SK-N-SH (cell line): ENCODE results near the gene NEAT1. TPM values are rescaled to one million over a fixed set of nuclear protein-coding genes. Genes with fewer than 3 reads are reported as not detected.

Experiments
- CTCF ChIA-PET: fragments of 300-600, 350-600 bp; formaldehyde crosslinking; extraction: SDS; loops from one replicate; lab custom pipeline; 2021; lab: Yijun Ruan, JAX
- POLR2A ChIA-PET: fragments of 350-600 bp; sonication (Branson Sonifier 250); formaldehyde crosslinking; extraction: SDS; loops from one replicate; lab custom pipeline; 2020; ENCODE audit warnings: antibody characterized with exemption, inconsistent platforms; lab: Yijun Ruan, JAX
- DNase-seq: peaks from one replicate; pipeline ENCODE4 v3.0.0; 2012
- H2AFZ ChIP-seq: fragments of 200-600 bp; sonication (generic); 2 replicates; pipeline ENCODE4 v1.8.1; 2016; ENCODE audit warnings: antibody characterized with exemption, mild to moderate bottlenecking, low read depth
- H3F3A ChIP-seq: fragments of 200-600 bp; sonication (generic); replicated peaks from 2 replicates; pipeline ENCODE3; 2016; ENCODE audit warnings: antibody characterized with exemption, mild to moderate bottlenecking; ENCODE audit not compliant: insufficient read depth
- H3K27ac ChIP-seq, 2 experiments: fragments of 200-500 bp in 1 of 2; fragments of 200-600 bp in 1 of 2; sonication (Bioruptor generic) in 1 of 2; sonication (generic), shearing (Covaris generic) in 1 of 2; 2 replicates each; pipeline versions ENCODE4 v1.5.1 to v1.6.1; 2014 to 2016; ENCODE audit warnings: low read depth in 2 of 2, inconsistent platforms in 1 of 2, low read length in 1 of 2, mild to moderate bottlenecking in 1 of 2, mixed read lengths in 1 of 2
- H3K27me3 ChIP-seq: fragments of 200-600 bp; sonication (generic), shearing (Covaris generic); 2 replicates; pipeline ENCODE4 v1.6.1; 2016; ENCODE audit warnings: mixed run types; ENCODE audit not compliant: insufficient read depth
- H3K36me3 ChIP-seq, 2 experiments: fragments of 200-500 bp in 1 of 2; fragments of 200-600 bp in 1 of 2; sonication (Bioruptor generic) in 1 of 2; sonication (generic) in 1 of 2; replicated peaks in 1 of 2; 2 replicates each; pipeline versions ENCODE3 to v1.5.1; 2014 to 2016; ENCODE audit warnings: low read length in 1 of 2, mild to moderate bottlenecking in 1 of 2; ENCODE audit not compliant: insufficient read depth in 2 of 2, control insufficient read depth in 1 of 2
- H3K4me1 ChIP-seq, 2 experiments: fragments of 200-500 bp in 1 of 2; fragments of 200-600 bp in 1 of 2; sonication (Bioruptor generic) in 1 of 2; sonication (generic), shearing (Covaris generic) in 1 of 2; 2 replicates each; pipeline versions ENCODE4 v1.5.1 to v1.6.1; 2014 to 2016; ENCODE audit warnings: low read depth in 1 of 2, low read length in 1 of 2, mixed run types in 1 of 2; ENCODE audit not compliant: insufficient read depth in 2 of 2, control insufficient read depth in 1 of 2
- H3K4me2 ChIP-seq: fragments of 200-600 bp; sonication (generic), shearing (Covaris generic); 2 replicates; pipeline ENCODE4 v1.6.1; 2017; ENCODE audit warnings: mixed run types
- H3K4me3 ChIP-seq, 2 experiments: fragments of 200-500 bp in 1 of 2; fragments of 200-600 bp in 1 of 2; sonication (Bioruptor generic) in 1 of 2; sonication (generic), shearing (Covaris generic) in 1 of 2; 2 replicates each; pipeline versions ENCODE4 v1.5.1 to v1.8.1; 2014 to 2016; ENCODE audit warnings: low read depth in 2 of 2, inconsistent platforms in 1 of 2, low read length in 1 of 2, mild to moderate bottlenecking in 1 of 2, mixed read lengths in 1 of 2, moderate library complexity in 1 of 2
- H3K79me2 ChIP-seq: fragments of 200-600 bp; sonication (generic); 2 replicates; pipeline ENCODE4 v1.8.1; 2017; ENCODE audit warnings: mild to moderate bottlenecking; ENCODE audit not compliant: insufficient read depth
- H3K9ac ChIP-seq: fragments of 200-600 bp; sonication (generic); 2 replicates; pipeline ENCODE4 v1.6.1; 2017; ENCODE audit warnings: mixed run types
- H3K9me2 ChIP-seq: fragments of 200-600 bp; sonication (generic); 2 replicates; pipeline ENCODE4 v1.6.1; 2017; ENCODE audit warnings: mixed run types
- H3K9me3 ChIP-seq: fragments of 200-600 bp; sonication (generic); 2 replicates; pipeline ENCODE4 v1.6.1; 2017; ENCODE audit warnings: mixed run types, mild to moderate bottlenecking, moderate library complexity
- H4K20me1 ChIP-seq: fragments of 200-600 bp; sonication (generic); 2 replicates; pipeline ENCODE4 v1.6.1; 2017; ENCODE audit warnings: mild to moderate bottlenecking, mixed run types; ENCODE audit not compliant: insufficient read depth
- JUND ChIP-seq: IDR thresholded peaks from 2 replicates; pipeline ENCODE4 v1.4.0; 2012
- POLR2AphosphoS5 ChIP-seq: IDR thresholded peaks from 2 replicates; pipeline ENCODE4 v1.6.1; 2012; ENCODE audit warnings: low read depth, low read length
- RAD21 ChIP-seq: IDR thresholded peaks from 2 replicates; pipeline ENCODE4 v1.6.1; 2012; ENCODE audit warnings: mild to moderate bottlenecking, low read length
- RFX5 ChIP-seq: IDR thresholded peaks from 2 replicates; pipeline ENCODE4 v1.6.1; 2012; ENCODE audit warnings: mild to moderate bottlenecking, improper control_type of control experiment, low read length
- SIN3A ChIP-seq: IDR thresholded peaks from 2 replicates; pipeline ENCODE4 v1.6.1; 2012; ENCODE audit warnings: low read depth, mild to moderate bottlenecking, low read length, moderate library complexity, borderline replicate concordance
- TCF12 ChIP-seq: IDR thresholded peaks from 2 replicates; pipeline ENCODE4 v1.4.0; 2012
- WGBS: methylation state at CpG from one replicate; pipeline ENCODE4 v1.1.6; 2017; ENCODE audit warnings: low lambda C conversion rate; 5-methylcytosine and 5-hydroxymethylcytosine counted together
- polyA plus RNA-seq, 3 experiments: library from polyadenylated mRNA; depleted of rRNA; stranded (reverse); fragments of >200 nt; gene quantifications; 2 replicates each; pipeline ENCODE4 v1.2.3, GENCODE V29; 2012
- TF ChIP-seq, protein P1 (sequence below): IDR thresholded peaks from 2 replicates; pipeline ENCODE4 v1.4.0; 2012; ENCODE audit warnings: low read depth
- TF ChIP-seq, protein P2 (sequence below): fragments of 150-350 bp; IDR thresholded peaks from 2 replicates; pipeline ENCODE4 v1.6.1; 2016; ENCODE audit warnings: mild to moderate bottlenecking, low read depth, low read length
- TF ChIP-seq, protein P3 (sequence below): IDR thresholded peaks from 2 replicates; pipeline ENCODE4; 2012

The NEAT1 gene
- polyA plus RNA-seq, 1 of the 3 experiments (the other 2 are of a cell fraction): 435 TPM

DNA sequence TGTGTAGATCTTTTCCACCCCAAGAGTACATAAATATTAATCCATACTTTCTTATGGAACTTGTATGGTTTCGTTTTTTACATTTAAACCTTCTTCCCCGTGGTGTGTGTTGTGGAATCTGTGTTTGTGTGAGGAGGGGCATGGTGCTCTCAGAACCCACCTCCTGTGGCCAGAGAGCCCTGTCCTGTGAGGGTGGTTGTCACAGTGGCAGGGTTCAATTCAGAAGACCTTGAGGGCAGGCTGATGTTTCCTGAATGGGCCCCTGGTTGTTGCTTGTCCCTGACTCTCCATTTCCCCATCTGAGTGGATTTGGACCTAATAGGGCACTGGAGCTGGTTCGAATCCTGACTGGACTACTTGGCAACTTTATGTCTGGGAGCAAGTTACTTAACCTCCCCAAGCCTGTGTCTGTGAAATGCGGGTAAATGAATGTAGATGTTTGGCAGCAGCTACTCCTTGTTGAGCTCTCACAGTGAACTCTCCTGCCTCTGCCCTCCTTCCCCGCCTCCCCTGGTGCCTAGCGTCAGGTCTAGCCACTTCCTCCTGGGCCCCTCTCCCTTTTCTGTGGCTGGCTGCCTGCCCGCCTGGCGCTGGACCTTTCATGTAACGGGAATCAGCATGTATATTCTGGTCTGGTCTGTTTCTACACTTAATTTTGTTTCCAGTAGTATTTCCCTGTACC lies 7.3 kb downstream of the NEAT1 start (continued):
- TF ChIP-seq, protein P1, sequence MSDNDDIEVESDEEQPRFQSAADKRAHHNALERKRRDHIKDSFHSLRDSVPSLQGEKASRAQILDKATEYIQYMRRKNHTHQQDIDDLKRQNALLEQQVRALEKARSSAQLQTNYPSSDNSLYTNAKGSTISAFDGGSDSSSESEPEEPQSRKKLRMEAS: 0 out of 2 replicates have a peak, but pooled peaks have one; percentile 22
- no peak for TF ChIP-seq RFX5
- TF ChIP-seq POLR2AphosphoS5: peak; percentile 74
- TF ChIP-seq, protein P2, sequence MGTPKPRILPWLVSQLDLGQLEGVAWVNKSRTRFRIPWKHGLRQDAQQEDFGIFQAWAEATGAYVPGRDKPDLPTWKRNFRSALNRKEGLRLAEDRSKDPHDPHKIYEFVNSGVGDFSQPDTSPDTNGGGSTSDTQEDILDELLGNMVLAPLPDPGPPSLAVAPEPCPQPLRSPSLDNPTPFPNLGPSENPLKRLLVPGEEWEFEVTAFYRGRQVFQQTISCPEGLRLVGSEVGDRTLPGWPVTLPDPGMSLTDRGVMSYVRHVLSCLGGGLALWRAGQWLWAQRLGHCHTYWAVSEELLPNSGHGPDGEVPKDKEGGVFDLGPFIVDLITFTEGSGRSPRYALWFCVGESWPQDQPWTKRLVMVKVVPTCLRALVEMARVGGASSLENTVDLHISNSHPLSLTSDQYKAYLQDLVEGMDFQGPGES: no peak

DNA sequence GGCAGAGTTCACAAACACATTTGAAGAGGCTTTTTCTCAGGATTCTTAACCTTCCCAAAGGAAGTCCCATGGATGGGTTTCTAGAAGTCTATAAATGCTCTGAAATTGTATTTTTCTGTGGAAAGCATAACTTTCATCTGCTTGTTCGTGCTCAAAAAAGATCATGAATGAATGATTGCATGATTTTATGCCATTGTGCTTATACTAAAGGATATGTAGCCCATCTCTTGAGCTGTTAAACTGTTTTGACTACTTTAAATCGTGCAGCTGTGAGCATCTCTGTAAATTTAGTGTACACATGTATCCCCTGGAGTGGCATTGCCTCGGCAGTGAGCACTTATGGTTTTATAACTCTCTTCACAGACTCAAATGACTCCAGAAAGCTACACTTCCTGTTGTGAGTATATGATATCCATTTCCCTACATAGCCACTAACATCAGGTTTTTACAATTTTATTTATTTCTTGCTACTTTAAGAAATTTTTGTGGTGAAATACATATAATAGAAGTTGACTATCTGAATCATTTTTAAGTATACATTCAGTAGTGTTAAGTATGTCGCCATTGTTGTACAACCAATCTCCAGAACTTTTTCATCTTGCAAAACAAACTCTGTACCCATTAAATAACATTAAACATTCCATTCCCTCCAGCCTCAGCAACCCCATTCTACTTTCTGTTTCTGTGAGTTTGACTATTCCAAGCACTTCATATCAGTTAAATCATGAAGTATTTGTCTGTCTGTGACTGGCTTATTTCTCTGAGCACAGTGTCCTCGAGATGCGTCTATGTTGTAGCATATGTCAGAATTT lies 8.0 kb downstream of the NEAT1 start:
- peak overlapping the region; percentile 94 for H3K4me2 ChIP-seq
- no peak overlapping the region for H2AFZ ChIP-seq
- H3K4me1 ChIP-seq: peaks cover 4 to 40% of the 10 kb centered on the region in 2 experiments; a peak in 2 of 4 replicates
- DNase-seq: no peak
- no peaks in the 10 kb centered on the region for H3K9me2 ChIP-seq
- ChIA-PET CTCF (interaction anchor here (0.9 to 2.5 kb wide), 4 partner anchors 13 to 81 kb away, joined by 3 to 11 read pairs (median 4); no protein-coding TSS in a partner anchor), POLR2A (interaction anchor here (1.0 to 17.2 kb wide), 3 partner anchors 13 to 68 kb away, joined by 3 to 1027 read pairs (median 3); partner anchors contain the start of gene MALAT1)
- H3K9me3 ChIP-seq: no peaks in the 10 kb centered on the region
- TF ChIP-seq, protein P1: no peak
- peak; percentile 15 for TF ChIP-seq JUND
- peaks cover 99% of the 10 kb centered on the region for H3F3A ChIP-seq
- H3K36me3 ChIP-seq: peaks cover 71 to 98% of the 10 kb centered on the region in 2 experiments
- no peaks in the 10 kb centered on the region for H3K27me3 ChIP-seq
- 45% methylated on average over 6 of the region's 6 CpGs for WGBS
- peaks cover 100% of the 10 kb centered on the region for H4K20me1 ChIP-seq
- H3K4me3 ChIP-seq: peak overlapping the region; percentile 77 to 83
- peaks cover 100% of the 10 kb centered on the region for H3K79me2 ChIP-seq
- peak overlapping the region; percentile 100 for H3K27ac ChIP-seq
- peak overlapping the region; percentile 98 for H3K9ac ChIP-seq

DNA sequence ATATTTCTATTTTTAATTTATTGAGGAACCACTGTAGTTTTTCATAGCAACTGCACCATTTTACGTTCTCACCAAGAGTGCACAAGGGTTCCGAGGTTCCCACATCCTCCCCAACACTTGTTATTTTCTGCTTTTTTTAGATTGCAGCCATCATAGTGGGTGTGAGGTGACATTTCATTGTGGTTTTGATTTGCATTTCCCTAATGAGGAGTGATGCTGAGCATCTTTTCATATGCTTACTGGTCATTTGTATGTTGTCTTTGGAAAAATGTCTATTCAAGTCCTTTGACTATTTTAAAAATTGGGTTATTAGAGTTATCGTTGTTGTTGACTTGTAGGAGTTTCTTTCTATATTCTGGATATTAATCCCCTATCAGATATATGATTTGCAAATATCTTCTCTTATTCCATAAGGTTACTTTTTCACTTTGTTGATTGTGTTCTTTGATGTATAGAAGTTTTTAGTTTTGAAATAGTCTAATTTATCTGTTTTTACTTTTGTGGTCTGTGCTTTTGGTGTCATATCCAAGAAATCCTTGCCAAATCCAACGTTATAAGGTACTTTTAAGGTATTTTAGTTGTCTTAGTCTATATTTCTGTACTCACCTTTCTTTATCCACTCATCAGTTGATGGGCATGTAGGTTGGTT lies 9.0 kb downstream of the NEAT1 start:
- 49% methylated on average over 4 of the region's 4 CpGs for WGBS
- H4K20me1 ChIP-seq: peaks cover 100% of the 10 kb centered on the region
- H3K9me3 ChIP-seq: no peaks in the 10 kb centered on the region
- DNase-seq: no peak
- H3K9ac ChIP-seq: peak overlapping the region; percentile 98
- H3K4me1 ChIP-seq: peaks cover 4 to 41% of the 10 kb centered on the region in 2 experiments; a peak in 2 of 4 replicates
- H2AFZ ChIP-seq: no peak overlapping the region
- peaks cover 99% of the 10 kb centered on the region for H3F3A ChIP-seq
- peaks cover 71 to 98% of the 10 kb centered on the region in 2 experiments for H3K36me3 ChIP-seq
- H3K9me2 ChIP-seq: no peaks in the 10 kb centered on the region
- H3K27me3 ChIP-seq: no peaks in the 10 kb centered on the region
- peak overlapping the region; percentile 94 for H3K4me2 ChIP-seq
- peaks cover 100% of the 10 kb centered on the region for H3K79me2 ChIP-seq
- ChIA-PET CTCF (interaction anchor here (1.0 to 1.1 kb wide), 3 partner anchors 15 to 17 kb away, joined by 3 to 4 read pairs (median 4); no protein-coding TSS in a partner anchor), POLR2A (interaction anchor here (1.0 kb wide), 1 partner anchor 9 kb away, joined by 5 read pairs; the partner anchor contains the start of gene NEAT1)
- peak overlapping the region; percentile 77 to 83; a peak in 3 of 4 replicates for H3K4me3 ChIP-seq
- peak overlapping the region; percentile 32 to 100; a peak in 3 of 4 replicates for H3K27ac ChIP-seq
- no peak for TF ChIP-seq RAD21
- TF ChIP-seq TCF12: no peak
- peak; percentile 21 for TF ChIP-seq POLR2AphosphoS5
- peak; percentile 5; the same call in 1 of the 2 replicates for TF ChIP-seq JUND
- TF ChIP-seq SIN3A: no peak
- TF ChIP-seq, protein P2: no peak
- TF ChIP-seq, protein P3, sequence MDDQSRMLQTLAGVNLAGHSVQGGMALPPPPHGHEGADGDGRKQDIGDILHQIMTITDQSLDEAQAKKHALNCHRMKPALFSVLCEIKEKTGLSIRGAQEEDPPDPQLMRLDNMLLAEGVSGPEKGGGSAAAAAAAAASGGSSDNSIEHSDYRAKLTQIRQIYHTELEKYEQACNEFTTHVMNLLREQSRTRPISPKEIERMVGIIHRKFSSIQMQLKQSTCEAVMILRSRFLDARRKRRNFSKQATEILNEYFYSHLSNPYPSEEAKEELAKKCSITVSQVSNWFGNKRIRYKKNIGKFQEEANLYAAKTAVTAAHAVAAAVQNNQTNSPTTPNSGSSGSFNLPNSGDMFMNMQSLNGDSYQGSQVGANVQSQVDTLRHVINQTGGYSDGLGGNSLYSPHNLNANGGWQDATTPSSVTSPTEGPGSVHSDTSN: peak; percentile 13; the same call in 1 of the 2 replicates
